K562 (cell line): ENCODE results near the gene FASTK. TPM values are rescaled to one million over a fixed set of nuclear protein-coding genes. Genes with fewer than 3 reads are reported as not detected.

ENCODE experiments used
- CREB5 ChIP-seq: fragments of 250-450 bp; sonication (Bioruptor Pico); IDR thresholded peaks from 2 replicates; pipeline ENCODE4 v1.5.0; 2020; ENCODE audit warnings: mild to moderate bottlenecking
- EHMT2 ChIP-seq: fragments of 450-650 bp; IDR thresholded peaks from 2 replicates; pipeline ENCODE4 v1.6.1; 2018; ENCODE audit warnings: antibody characterized with exemption
- GATA2 ChIP-seq: sonication (generic); formaldehyde crosslinking; IDR thresholded peaks from 2 replicates; pipeline ENCODE4 v1.4.0; 2020; ENCODE audit warnings: mild to moderate bottlenecking, missing genetic modification reagents
- KDM5B ChIP-seq: fragments of 200-600 bp; sonication (generic); IDR thresholded peaks from 2 replicates; pipeline ENCODE4 v1.6.1; 2012; ENCODE audit warnings: low read depth, mild to moderate bottlenecking, moderate library complexity, low read length, control low read depth, inconsistent platforms; ENCODE audit not compliant: insufficient replicate concordance
- MLLT1 ChIP-seq, 2 experiments: fragments of 450-650 bp; IDR thresholded peaks; 2 replicates each; pipeline ENCODE4 v1.6.1; 2016
- MYC ChIP-seq, 2 experiments: fragments of 250-450 bp in 1 of 2; sonication (Bioruptor Pico) in 1 of 2; IDR thresholded peaks; 2 replicates each; pipeline versions ENCODE4 v1.5.1 to v1.6.1; 2012 to 2021; ENCODE audit warnings: low read depth in 2 of 2, borderline replicate concordance in 1 of 2, improper control_type of control experiment in 1 of 2, low read length in 1 of 2, mild to moderate bottlenecking in 1 of 2, moderate library complexity in 1 of 2
- NFRKB ChIP-seq: fragments of 450-650 bp; IDR thresholded peaks from 2 replicates; pipeline ENCODE4 v1.6.1; 2016; ENCODE audit warnings: low read depth
- POLR2G ChIP-seq: fragments of 200-400 bp; formaldehyde crosslinking; IDR thresholded peaks from 2 replicates; pipeline ENCODE4 v1.6.1; 2017; ENCODE audit warnings: low read depth, mild to moderate bottlenecking, antibody characterized with exemption, low read length, moderate library complexity
- POLR2H ChIP-seq: IDR thresholded peaks from 2 replicates; pipeline ENCODE4 v1.6.1; 2016; ENCODE audit warnings: missing genetic modification characterization, low read depth, mild to moderate bottlenecking, control low read depth, missing compliant biosample characterization, moderate library complexity
- RBFOX2 ChIP-seq: fragments of 200-400 bp; formaldehyde crosslinking; IDR thresholded peaks from 2 replicates; pipeline ENCODE4 v1.6.1; 2017; ENCODE audit warnings: low read depth, mild to moderate bottlenecking, low read length, moderate library complexity
- SIRT6 ChIP-seq: IDR thresholded peaks from one replicate; pipeline ENCODE4 v1.6.1; 2012; ENCODE audit warnings: low read depth, mild to moderate bottlenecking, control low read depth, inconsistent platforms, low read length, moderate library complexity
- STAT5A ChIP-seq: IDR thresholded peaks from 2 replicates; pipeline ENCODE4 v1.6.1; 2012; ENCODE audit warnings: low read length, inconsistent platforms, borderline replicate concordance
- polyA plus RNA-seq, 8 experiments: library from polyadenylated mRNA; depleted of rRNA in 4 of 8; stranded (reverse) in 5 of 8; unstranded in 3 of 8; fragments of >200 nt; fragmentation: Nextera tagmentation in 2 of 8; fragmentation: Illumina TruSeq in 1 of 8; extraction: Ambion mirVana in 2 of 8; extraction: Trizol in 1 of 8; gene quantifications; 2 replicates each; pipeline versions ENCODE4 v1.2.1 to v1.2.3, GENCODE V29; 2011 to 2014; ENCODE audit warnings: inconsistent platforms in 1 of 8, missing spikeins in 1 of 8
- total RNA-seq, 7 experiments: library from RNA; depleted of rRNA in 6 of 7; stranded (reverse); fragments of >200 nt in 6 of 7; fragmentation: Illumina TruSeq in 2 of 7; extraction: Trizol in 2 of 7; gene quantifications; 2 replicates each; pipeline versions ENCODE4 v1.2.1 to v1.2.3, GENCODE V29; 2011 to 2021; ENCODE audit warnings: low replicate concordance in 1 of 7
- TF ChIP-seq, protein P1 (sequence below), 3 experiments: fragments of 200-800 bp in 1 of 3; fragments of 250-450 bp in 1 of 3; fragments of 450-650 bp in 1 of 3; sonication (Bioruptor Pico) in 1 of 3; sonication (Bioruptor generic) in 1 of 3; formaldehyde crosslinking in 1 of 3; IDR thresholded peaks; 2 replicates each; pipeline versions ENCODE4 v1.6.1 to v1.8.0; 2016 to 2022; ENCODE audit warnings: mild to moderate bottlenecking in 2 of 3, missing genetic modification characterization in 2 of 3, missing compliant biosample characterization in 1 of 3, moderate library complexity in 1 of 3
- TF ChIP-seq, protein P2 (sequence below): fragments of 450-650 bp; conservative IDR thresholded peaks from 2 replicates; pipeline ENCODE4 v1.6.1; 2016; ENCODE audit warnings: missing genetic modification characterization, low read depth, mild to moderate bottlenecking, control low read depth, missing compliant biosample characterization
- TF ChIP-seq, protein P3 (sequence below): fragments of 250-450 bp; sonication (Bioruptor Pico); IDR thresholded peaks from 2 replicates; pipeline ENCODE4 v1.4.0; 2020; ENCODE audit warnings: mild to moderate bottlenecking, moderate library complexity

FASTK gene
- total and polyA plus RNA-seq, 9 of the 15 experiments (the other 6 are each of a cell fraction or from before 2014, with no cell fraction given) = 0.51 to 150 (median 48.2) TPM

DNA sequence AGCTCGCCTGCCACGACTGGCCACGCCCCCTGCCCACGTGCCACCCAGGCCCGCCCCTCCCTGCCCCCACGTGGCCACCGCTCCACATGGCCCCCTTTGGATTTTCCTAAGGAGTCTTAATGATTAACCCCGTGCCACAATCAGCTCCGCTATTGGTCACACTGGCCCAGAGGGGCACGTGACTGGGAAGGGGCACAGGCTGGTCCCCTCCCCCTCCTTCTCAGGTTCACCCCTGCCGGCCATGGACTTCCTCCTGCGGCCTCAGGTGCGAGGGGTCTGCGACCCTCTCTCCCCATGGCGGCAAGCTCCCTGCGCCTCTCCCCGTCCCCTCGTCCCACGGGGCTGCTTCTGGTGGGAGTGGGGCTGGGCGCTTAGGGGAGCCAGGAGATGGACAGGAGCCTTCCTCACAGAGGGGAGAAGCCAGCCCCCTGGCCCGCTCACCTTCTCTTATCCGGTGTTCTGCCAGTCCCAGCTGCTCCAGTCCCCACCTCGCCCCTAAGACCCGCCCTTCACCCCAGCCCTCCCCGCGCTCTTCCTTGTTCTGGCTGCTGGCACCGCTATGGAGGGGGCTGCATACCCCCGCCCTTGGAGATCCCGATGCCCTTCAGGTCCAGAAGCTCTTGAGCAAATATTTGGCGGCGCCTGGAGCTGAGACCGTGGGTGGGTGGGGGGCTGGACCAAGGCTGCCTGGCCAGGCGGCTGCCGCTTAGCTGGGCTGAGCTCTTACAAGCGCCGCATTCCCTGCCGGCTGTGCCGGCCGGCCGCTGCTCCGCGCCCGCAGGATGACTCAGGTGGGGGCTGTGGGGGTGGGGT is 18.0 kb downstream of the FASTK start (continued):
- TF ChIP-seq, protein P1, sequence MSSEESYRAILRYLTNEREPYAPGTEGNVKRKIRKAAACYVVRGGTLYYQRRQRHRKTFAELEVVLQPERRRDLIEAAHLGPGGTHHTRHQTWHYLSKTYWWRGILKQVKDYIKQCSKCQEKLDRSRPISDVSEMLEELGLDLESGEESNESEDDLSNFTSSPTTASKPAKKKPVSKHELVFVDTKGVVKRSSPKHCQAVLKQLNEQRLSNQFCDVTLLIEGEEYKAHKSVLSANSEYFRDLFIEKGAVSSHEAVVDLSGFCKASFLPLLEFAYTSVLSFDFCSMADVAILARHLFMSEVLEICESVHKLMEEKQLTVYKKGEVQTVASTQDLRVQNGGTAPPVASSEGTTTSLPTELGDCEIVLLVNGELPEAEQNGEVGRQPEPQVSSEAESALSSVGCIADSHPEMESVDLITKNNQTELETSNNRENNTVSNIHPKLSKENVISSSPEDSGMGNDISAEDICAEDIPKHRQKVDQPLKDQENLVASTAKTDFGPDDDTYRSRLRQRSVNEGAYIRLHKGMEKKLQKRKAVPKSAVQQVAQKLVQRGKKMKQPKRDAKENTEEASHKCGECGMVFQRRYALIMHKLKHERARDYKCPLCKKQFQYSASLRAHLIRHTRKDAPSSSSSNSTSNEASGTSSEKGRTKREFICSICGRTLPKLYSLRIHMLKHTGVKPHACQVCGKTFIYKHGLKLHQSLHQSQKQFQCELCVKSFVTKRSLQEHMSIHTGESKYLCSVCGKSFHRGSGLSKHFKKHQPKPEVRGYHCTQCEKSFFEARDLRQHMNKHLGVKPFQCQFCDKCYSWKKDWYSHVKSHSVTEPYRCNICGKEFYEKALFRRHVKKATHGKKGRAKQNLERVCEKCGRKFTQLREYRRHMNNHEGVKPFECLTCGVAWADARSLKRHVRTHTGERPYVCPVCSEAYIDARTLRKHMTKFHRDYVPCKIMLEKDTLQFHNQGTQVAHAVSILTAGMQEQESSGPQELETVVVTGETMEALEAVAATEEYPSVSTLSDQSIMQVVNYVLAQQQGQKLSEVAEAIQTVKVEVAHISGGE (CRISPR knock-in tag; IDR thresholded peaks at IDR 0.05) = peak in 1 of 3 experiments; percentile 17; a peak in 1 of 6 replicates
- TF ChIP-seq MYC (IDR thresholded peaks at IDR 0.05; ENCODE audit: low read depth, low read length) (peak; percentile 99), MYC (CRISPR knock-in tag; IDR thresholded peaks at IDR 0.05; ENCODE audit: borderline replicate concordance, low read depth) (peak; percentile 95), POLR2H (no peak), RBFOX2 (peak; percentile 71), EHMT2 (no peak), SIRT6 (no peak), CREB5 (CRISPR knock-in tag) (no peak), KDM5B (peak; percentile 12), STAT5A (no peak), GATA2 (CRISPR knock-in tag) (0 out of 2 replicates have a peak, but pooled peaks have one; percentile 29), MLLT1 (IDR thresholded peaks at IDR 0.05) (no peak), NFRKB (peak; percentile 54; the same call in 1 of the 2 replicates), POLR2G (peak; percentile 73)
- TF ChIP-seq, protein P2, sequence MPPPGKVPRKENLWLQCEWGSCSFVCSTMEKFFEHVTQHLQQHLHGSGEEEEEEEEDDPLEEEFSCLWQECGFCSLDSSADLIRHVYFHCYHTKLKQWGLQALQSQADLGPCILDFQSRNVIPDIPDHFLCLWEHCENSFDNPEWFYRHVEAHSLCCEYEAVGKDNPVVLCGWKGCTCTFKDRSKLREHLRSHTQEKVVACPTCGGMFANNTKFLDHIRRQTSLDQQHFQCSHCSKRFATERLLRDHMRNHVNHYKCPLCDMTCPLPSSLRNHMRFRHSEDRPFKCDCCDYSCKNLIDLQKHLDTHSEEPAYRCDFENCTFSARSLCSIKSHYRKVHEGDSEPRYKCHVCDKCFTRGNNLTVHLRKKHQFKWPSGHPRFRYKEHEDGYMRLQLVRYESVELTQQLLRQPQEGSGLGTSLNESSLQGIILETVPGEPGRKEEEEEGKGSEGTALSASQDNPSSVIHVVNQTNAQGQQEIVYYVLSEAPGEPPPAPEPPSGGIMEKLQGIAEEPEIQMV (tag) = no peak
- TF ChIP-seq, protein P3, sequence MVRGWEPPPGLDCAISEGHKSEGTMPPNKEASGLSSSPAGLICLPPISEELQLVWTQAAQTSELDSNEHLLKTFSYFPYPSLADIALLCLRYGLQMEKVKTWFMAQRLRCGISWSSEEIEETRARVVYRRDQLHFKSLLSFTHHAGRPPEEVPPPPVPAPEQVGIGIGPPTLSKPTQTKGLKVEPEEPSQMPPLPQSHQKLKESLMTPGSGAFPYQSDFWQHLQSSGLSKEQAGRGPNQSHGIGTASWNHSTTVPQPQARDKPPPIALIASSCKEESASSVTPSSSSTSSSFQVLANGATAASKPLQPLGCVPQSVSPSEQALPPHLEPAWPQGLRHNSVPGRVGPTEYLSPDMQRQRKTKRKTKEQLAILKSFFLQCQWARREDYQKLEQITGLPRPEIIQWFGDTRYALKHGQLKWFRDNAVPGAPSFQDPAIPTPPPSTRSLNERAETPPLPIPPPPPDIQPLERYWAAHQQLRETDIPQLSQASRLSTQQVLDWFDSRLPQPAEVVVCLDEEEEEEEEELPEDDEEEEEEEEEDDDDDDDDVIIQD (CRISPR knock-in tag) = no peak
